Esophagus mucosa (tissue), 1 donor: ENCODE results near the gene STMND1. TPM values are rescaled to one million over a fixed set of nuclear protein-coding genes. Genes with fewer than 3 reads are reported as not detected.
A peak's percentile ranks its signal among the peaks of the same experiment; 100 is the strongest.

ENCODE experiments used
- ATAC-seq: fragments of 200-7000 bp; cut with Tn5 transposase; one replicate; pipeline ENCODE4 v1.9.1; 2020
- total RNA-seq: library from RNA; stranded (reverse); gene quantifications from one replicate; pipeline ENCODE4 v1.2.4, GENCODE V29; 2023
- donor health status: DM: yes; HTN: yes; CAD: no.

Gene STMND1
- total RNA-seq, 1 donor from 2014 or later: not detected

- peak; percentile 65 for ATAC-seq
These were observed 65.6 kb downstream of the STMND1 start for GRCh38 chr6:17167327-17167979.

- no peak for ATAC-seq
These were observed 67.4 kb downstream of the STMND1 start for GRCh38 chr6:17169291-17169690.

DNA sequence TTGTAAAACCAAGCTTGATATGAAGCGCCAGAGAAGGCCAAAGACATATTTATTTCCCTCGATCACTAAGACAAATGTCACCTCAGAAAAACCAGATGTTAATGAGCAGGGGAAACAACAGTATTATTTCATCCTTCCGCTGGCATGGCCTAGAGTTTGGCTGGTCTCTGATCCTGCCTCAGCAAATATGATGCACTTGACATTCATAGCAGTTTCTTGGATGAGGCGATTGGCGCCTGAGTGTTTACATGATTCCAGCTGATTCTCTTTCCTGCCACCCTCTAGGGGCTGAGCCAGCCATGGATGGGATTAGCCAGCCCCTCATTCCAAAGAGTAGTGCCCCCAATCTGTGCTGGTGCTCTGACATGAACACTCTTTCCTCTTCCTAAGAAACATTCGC lies 67.9 kb downstream of the STMND1 start:
- ATAC-seq: no peak

- ATAC-seq: no peak
These were observed 71.1 kb downstream of the STMND1 start for GRCh38 chr6:17172836-17173470.

- ATAC-seq: no peak
These were observed 76.5 kb downstream of the STMND1 start for GRCh38 chr6:17178326-17178725.

GRCh38 chr6:17178754-17179529 lies 77.1 kb downstream of the STMND1 start:
- peak; percentile 66 for ATAC-seq

GRCh38 chr6:17179530-17180073 lies 77.8 kb downstream of the STMND1 start:
- no peak for ATAC-seq

Other genes starting within 250 kb of the STMND1 start
- 0.32 TPM for gene RBM24, start 179.3 kb downstream of the STMND1 start, total RNA-seq